Breast epithelium (tissue), 4 donors: Measurements from ENCODE around the gene ITIH3. TPM values are rescaled to one million over a fixed set of nuclear protein-coding genes. Genes with fewer than 3 reads are reported as not detected.
"Not testable (repeated sequence)": the region's sequence is repeated elsewhere in the genome, so short reads cannot be mapped to it uniquely, and the experiment has no call there.

Experiments
- DNase-seq, 2 donors: peaks; one replicate each; pipeline ENCODE4 v3.0.0-alpha.2; 2019; ENCODE audit warnings: low spot score in 2 of 2
- H3K27ac ChIP-seq, 2 donors: fragments of 200-600 bp; sonication (generic) in 1 of 2; one replicate each; pipeline ENCODE4 v1.5.1; 2016 to 2019; ENCODE audit warnings: mild to moderate bottlenecking in 1 of 2
- H3K27me3 ChIP-seq, 2 donors: fragments of 200-600 bp; sonication (generic) in 1 of 2; one replicate each; pipeline versions ENCODE4 v1.5.1 to v1.6.0; 2017 to 2019; ENCODE audit warnings: control low read depth in 1 of 2, mild to moderate bottlenecking in 1 of 2
- H3K36me3 ChIP-seq: fragments of 200-600 bp; one replicate; pipeline ENCODE4 v1.5.1; 2019
- H3K4me1 ChIP-seq, 2 donors: fragments of 200-600 bp; sonication (generic); one replicate each; pipeline ENCODE4 v1.5.1; 2016 to 2019; ENCODE audit warnings: control low read depth in 1 of 2
- H3K4me3 ChIP-seq, 3 donors: fragments of 200-600 bp; sonication (generic); 1 replicate in 2 of 3; 2 replicates in 1 of 3; pipeline ENCODE4 v1.5.1; 2016 to 2019; ENCODE audit warnings: mild to moderate bottlenecking in 3 of 3, moderate library complexity in 2 of 3
- H3K9me3 ChIP-seq, 2 donors: fragments of 200-600 bp; sonication (generic) in 1 of 2; one replicate each; pipeline ENCODE4 v1.5.1; 2016 to 2019; ENCODE audit warnings: control low read depth in 1 of 2
- CTCF ChIP-seq, 3 donors: fragments of 450-650 bp; IDR thresholded peaks; one replicate each; pipeline ENCODE4 v1.5.1; 2016 to 2017; ENCODE audit warnings: antibody characterized with exemption in 3 of 3, mild to moderate bottlenecking in 3 of 3, moderate library complexity in 3 of 3
- POLR2A ChIP-seq: fragments of 450-650 bp; IDR thresholded peaks from one replicate; pipeline ENCODE4 v1.6.1; 2016; ENCODE audit warnings: antibody characterized with exemption, mild to moderate bottlenecking, moderate library complexity
- POLR2AphosphoS5 ChIP-seq, 3 donors: sonication (generic); formaldehyde crosslinking; IDR thresholded peaks; one replicate each; pipeline ENCODE4 v1.6.1; 2017; ENCODE audit warnings: antibody characterized with exemption in 3 of 3
- intact Hi-C: fragments of 100-400 bp; cut with DNase I; formaldehyde crosslinking; loops from one replicate; pipeline ENCODE4 v1.15.1; 2023; ENCODE audit warnings: low total_unique reads
- total RNA-seq, 3 donors: library from RNA; depleted of rRNA; stranded (reverse); fragments of >200 nt; gene quantifications; one replicate each; pipeline ENCODE4 v1.1.0, GENCODE V29; 2016

The ITIH3 gene
- total RNA-seq, 3 donors from 2014 or later = 0.64 to 6.6 (median 0.88) TPM

GRCh38 chr3:52773361-52774065, 21.1 kb upstream of the ITIH3 start:
- DNase-seq = peak in 1 of 2 donors; percentile 17
- Histone ChIP-seq H3K27ac (no peak overlapping the region), H3K36me3 (no peaks in the 10 kb centered on the region), H3K27me3 (no peaks in the 10 kb centered on the region), H3K9me3 (no peaks in the 10 kb centered on the region), H3K4me3 (no peak overlapping the region), H3K4me1 (peaks cover 0 to 9% of the 10 kb centered on the region in 2 donors)
- TF ChIP-seq POLR2AphosphoS5 (IDR thresholded peaks at IDR 0.05) = no peak
- TF ChIP-seq POLR2A = no peak
- TF ChIP-seq CTCF (IDR thresholded peaks at IDR 0.05) = no peak
- intact Hi-C loops = no loop called here

- intact Hi-C loops = no loop called here
- peaks cover 0 to 8% of the 10 kb centered on the region in 2 donors for H3K4me1 ChIP-seq
- H3K27me3 ChIP-seq = no peaks in the 10 kb centered on the region
- no peaks in the 10 kb centered on the region for H3K36me3 ChIP-seq
- peak in 1 of 2 donors; percentile 10 for DNase-seq
- H3K9me3 ChIP-seq = no peaks in the 10 kb centered on the region
- no peak for TF ChIP-seq CTCF (IDR thresholded peaks at IDR 0.05)
- TF ChIP-seq POLR2A = no peak
- TF ChIP-seq POLR2AphosphoS5 (IDR thresholded peaks at IDR 0.05) = no peak
- H3K4me3 ChIP-seq = no peak overlapping the region
- H3K27ac ChIP-seq = no peak overlapping the region
These were observed 20.4 kb upstream of the ITIH3 start for GRCh38 chr3:52774066-52774713.

- no peak for DNase-seq
- Histone ChIP-seq H3K27ac (no peak overlapping the region), H3K4me1 (no peaks in the 10 kb centered on the region), H3K27me3 (no peaks in the 10 kb centered on the region), H3K36me3 (no peaks in the 10 kb centered on the region), H3K4me3 (no peak overlapping the region), H3K9me3 (no peaks in the 10 kb centered on the region)
- TF ChIP-seq CTCF (IDR thresholded peaks at IDR 0.05) (no peak), POLR2A (no peak), POLR2AphosphoS5 (IDR thresholded peaks at IDR 0.05) (no peak)
- intact Hi-C loops = no loop called here
These were observed 19.4 kb upstream of the ITIH3 start for GRCh38 chr3:52774901-52775864.

GRCh38 chr3:52775877-52776276, 18.7 kb upstream of the ITIH3 start:
- TF ChIP-seq CTCF (IDR thresholded peaks at IDR 0.05) = no peak
- TF ChIP-seq POLR2AphosphoS5 (IDR thresholded peaks at IDR 0.05) = no peak
- no peak for TF ChIP-seq POLR2A
- Histone ChIP-seq H3K27me3 (no peaks in the 10 kb centered on the region), H3K4me1 (no peaks in the 10 kb centered on the region), H3K27ac (no peak overlapping the region), H3K4me3 (no peak overlapping the region), H3K36me3 (no peaks in the 10 kb centered on the region), H3K9me3 (no peaks in the 10 kb centered on the region)
- intact Hi-C loops = no loop called here
- DNase-seq = no peak

- H3K27ac ChIP-seq, DNase-seq, intact Hi-C loops: not testable (repeated sequence)
These were observed 18.1 kb upstream of the ITIH3 start for GRCh38 chr3:52776486-52776885.

More at GRCh38 chr3:52776486-52776885, 18.1 kb upstream of the ITIH3 start:
- not testable (repeated sequence) for H3K9me3 ChIP-seq, H3K4me1 ChIP-seq, H3K4me3 ChIP-seq, H3K27me3 ChIP-seq, H3K36me3 ChIP-seq
